EH (cell line): ENCODE data around the gene MT1G.
A peak's percentile ranks its signal among the peaks of the same experiment; 100 is the strongest.
"Not testable (repeated sequence)": the region's sequence is repeated elsewhere in the genome, so short reads cannot be mapped to it uniquely, and the experiment has no call there.

Experiments used
- DNase-seq: peaks from one replicate; pipeline ENCODE4 v3.0.0-alpha.2; 2015; ENCODE audit warnings: low read depth

Gene MT1G

GRCh38 chr16:56667581-56668571 lies at the start of gene MT1G:
MT1G (minus strand) TSS chr16:56668065; CDS start chr16:56667993, 72 bp downstream.
- peak; percentile 55 for DNase-seq

- not testable (repeated sequence) for DNase-seq
Measured at GRCh38 chr16:56717532-56717931, 49.7 kb upstream of the MT1G start.

- no peak for DNase-seq
Measured at GRCh38 chr16:56716761-56717160, 48.9 kb upstream of the MT1G start.

- DNase-seq, result no peak
Measured at GRCh38 chr16:56715126-56715525, 47.3 kb upstream of the MT1G start.

GRCh38 chr16:56713794-56714193 lies 45.9 kb upstream of the MT1G start:
- DNase-seq, result no peak

GRCh38 chr16:56711862-56712261 lies 44.0 kb upstream of the MT1G start:
- DNase-seq, result peak; percentile 48

- no peak for DNase-seq
Measured at GRCh38 chr16:56710181-56710737, 42.4 kb upstream of the MT1G start.

- DNase-seq, result no peak
Measured at GRCh38 chr16:56709443-56710040, 41.7 kb upstream of the MT1G start.

- DNase-seq, result no peak
Measured at GRCh38 chr16:56708525-56709442, 40.9 kb upstream of the MT1G start.

GRCh38 chr16:56702836-56703235 lies 35.0 kb upstream of the MT1G start:
- no peak for DNase-seq

GRCh38 chr16:56701534-56701933 lies 33.7 kb upstream of the MT1G start:
- DNase-seq, result no peak

GRCh38 chr16:56700631-56701030 lies 32.8 kb upstream of the MT1G start:
- DNase-seq, result no peak

GRCh38 chr16:56700195-56700594 lies 32.3 kb upstream of the MT1G start:
- no peak for DNase-seq

- no peak for DNase-seq
Measured at GRCh38 chr16:56697456-56698155, 29.7 kb upstream of the MT1G start.

- DNase-seq, result no peak
Measured at GRCh38 chr16:56695246-56695645, 27.4 kb upstream of the MT1G start.

GRCh38 chr16:56691885-56692284 lies 24.0 kb upstream of the MT1G start:
- DNase-seq, result peak; percentile 61

GRCh38 chr16:56690420-56691122 lies 22.7 kb upstream of the MT1G start:
- no peak for DNase-seq

GRCh38 chr16:56689171-56689570 lies 21.3 kb upstream of the MT1G start:
- DNase-seq, result peak; percentile 38

GRCh38 chr16:56688762-56689161 lies 20.9 kb upstream of the MT1G start:
- no peak for DNase-seq

GRCh38 chr16:56686758-56687157 lies 18.9 kb upstream of the MT1G start:
- DNase-seq, result no peak
